ENCODE measurements around the gene HS6ST1.

HS6ST1 gene

GRCh38 chr2:128305555-128306080 is 13.1 kb downstream of the HS6ST1 start:
- Histone ChIP-seq H3K36me3 (ENCODE audit: insufficient read depth, low read length) (no peaks in the 10 kb centered on the region), H3K9ac (ENCODE audit: low read depth, low read length) (no peak overlapping the region), H3K4me1 (ENCODE audit: insufficient read depth, low read length) (peaks cover 14% of the 10 kb centered on the region), H3K9me3 (ENCODE audit: control insufficient read depth, insufficient read depth, low read length) (no peaks in the 10 kb centered on the region)

DNA sequence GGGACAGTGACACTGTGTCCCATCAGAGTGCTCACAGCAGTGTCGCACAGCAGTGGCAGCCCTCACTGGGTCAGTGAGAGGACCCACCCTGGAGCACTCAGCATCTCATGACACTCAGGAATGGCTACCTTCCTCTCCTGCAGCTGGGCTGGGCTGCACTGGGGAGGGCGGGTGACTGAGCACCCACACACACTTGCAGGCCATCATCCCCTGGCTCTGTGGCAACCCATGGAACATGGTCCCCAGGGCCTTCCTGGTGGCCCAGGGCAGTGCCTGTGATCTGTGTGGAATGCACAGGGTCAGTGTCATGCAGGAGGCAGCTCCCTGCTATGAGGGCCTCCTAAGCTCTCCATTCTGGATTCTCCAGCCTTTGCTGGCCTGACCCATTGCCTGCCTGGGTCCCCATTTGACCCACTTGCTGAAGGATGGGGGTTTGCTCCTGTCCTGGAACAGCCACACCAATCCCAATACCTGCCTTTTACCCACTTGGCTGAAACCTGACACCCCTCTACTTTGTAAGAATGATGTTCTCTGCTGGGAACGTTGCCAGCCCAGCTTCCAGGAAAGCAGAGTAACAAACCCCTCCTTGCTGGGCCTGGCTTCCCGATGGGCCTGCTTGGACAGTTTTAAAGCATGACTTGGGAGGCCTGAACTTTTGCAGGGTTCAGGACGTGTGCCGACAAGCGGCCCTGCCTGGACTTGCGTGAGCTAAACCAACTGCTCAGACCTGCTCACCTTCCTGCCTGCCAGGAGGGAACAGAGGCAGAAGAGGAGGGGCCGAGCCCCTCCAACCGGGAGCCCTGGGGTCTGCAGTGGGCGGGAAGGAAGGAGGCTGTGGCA is 13.7 kb downstream of the HS6ST1 start:
- H3K4me1 ChIP-seq (ENCODE audit: insufficient read depth, low read length): peaks cover 14% of the 10 kb centered on the region
- H3K9ac ChIP-seq (ENCODE audit: low read depth, low read length): no peak overlapping the region
- no peaks in the 10 kb centered on the region for H3K9me3 ChIP-seq (ENCODE audit: control insufficient read depth, insufficient read depth, low read length)
- H3K36me3 ChIP-seq (ENCODE audit: insufficient read depth, low read length): no peaks in the 10 kb centered on the region

GRCh38 chr2:128304330-128304714 is 14.3 kb downstream of the HS6ST1 start:
- Histone ChIP-seq H3K9ac (ENCODE audit: low read depth, low read length) (no peak overlapping the region), H3K4me1 (ENCODE audit: insufficient read depth, low read length) (peaks cover 14% of the 10 kb centered on the region), H3K36me3 (ENCODE audit: insufficient read depth, low read length) (no peaks in the 10 kb centered on the region), H3K9me3 (ENCODE audit: control insufficient read depth, insufficient read depth, low read length) (no peaks in the 10 kb centered on the region)

DNA sequence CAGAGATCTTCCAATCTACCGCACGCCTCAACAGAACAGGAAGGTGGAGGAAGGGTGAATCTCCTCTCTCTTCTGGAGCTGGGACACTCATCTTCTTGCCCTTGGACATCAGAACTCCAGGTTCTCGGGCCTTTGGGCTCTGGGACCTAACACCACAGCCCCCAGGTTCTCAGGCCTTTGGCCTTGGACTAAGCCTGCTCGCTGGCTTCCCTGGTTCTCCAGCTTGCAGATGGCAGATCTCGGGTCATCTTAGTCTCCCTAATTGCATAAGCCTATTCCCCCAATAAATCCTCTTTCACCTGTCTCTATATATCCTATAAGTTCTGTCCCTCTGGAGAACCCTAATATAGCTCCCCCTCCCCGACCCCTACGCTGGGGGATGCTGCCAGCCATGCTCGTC is 14.8 kb downstream of the HS6ST1 start:
- H3K9ac ChIP-seq (ENCODE audit: low read depth, low read length): no peak overlapping the region
- H3K4me1 ChIP-seq (ENCODE audit: insufficient read depth, low read length): peaks cover 14% of the 10 kb centered on the region
- no peaks in the 10 kb centered on the region for H3K9me3 ChIP-seq (ENCODE audit: control insufficient read depth, insufficient read depth, low read length)
- H3K36me3 ChIP-seq (ENCODE audit: insufficient read depth, low read length): no peaks in the 10 kb centered on the region

DNA sequence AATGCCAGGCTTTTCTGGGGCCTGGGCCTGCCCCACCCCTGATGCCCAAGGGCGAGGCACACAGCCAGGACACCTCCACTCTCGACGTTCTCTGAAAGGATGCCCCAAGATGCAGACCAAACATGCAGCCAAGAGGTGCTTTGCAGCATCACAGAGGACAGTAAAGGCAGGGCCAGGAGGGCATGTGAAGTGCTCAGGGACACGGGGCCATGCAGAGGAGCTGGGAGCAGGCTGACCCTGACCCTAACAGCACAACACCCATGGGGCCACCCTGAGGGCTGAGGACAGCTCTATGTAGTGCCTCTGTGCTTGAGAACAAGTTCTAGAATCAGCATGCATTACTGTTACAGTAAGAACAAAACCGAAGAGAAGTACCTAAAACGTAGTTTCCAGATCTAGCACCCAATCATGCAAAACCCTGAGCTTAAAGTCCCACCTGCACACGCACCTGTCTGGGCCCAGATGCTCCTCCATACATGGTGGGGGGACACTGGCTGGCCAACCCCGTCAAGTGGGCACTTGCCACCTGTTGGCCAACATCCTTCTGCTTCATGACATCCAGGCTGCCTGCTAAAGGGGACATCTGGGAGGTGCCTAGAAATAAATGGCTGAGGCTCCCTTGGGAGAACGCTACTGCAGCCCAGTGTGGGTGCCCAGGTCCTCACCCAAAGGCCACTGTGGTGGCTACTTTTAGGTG is 15.4 kb downstream of the HS6ST1 start:
- Histone ChIP-seq H3K9ac (ENCODE audit: low read depth, low read length) (no peak overlapping the region), H3K9me3 (ENCODE audit: control insufficient read depth, insufficient read depth, low read length) (no peaks in the 10 kb centered on the region), H3K36me3 (ENCODE audit: insufficient read depth, low read length) (no peaks in the 10 kb centered on the region), H3K4me1 (ENCODE audit: insufficient read depth, low read length) (peaks cover 14% of the 10 kb centered on the region)

DNA sequence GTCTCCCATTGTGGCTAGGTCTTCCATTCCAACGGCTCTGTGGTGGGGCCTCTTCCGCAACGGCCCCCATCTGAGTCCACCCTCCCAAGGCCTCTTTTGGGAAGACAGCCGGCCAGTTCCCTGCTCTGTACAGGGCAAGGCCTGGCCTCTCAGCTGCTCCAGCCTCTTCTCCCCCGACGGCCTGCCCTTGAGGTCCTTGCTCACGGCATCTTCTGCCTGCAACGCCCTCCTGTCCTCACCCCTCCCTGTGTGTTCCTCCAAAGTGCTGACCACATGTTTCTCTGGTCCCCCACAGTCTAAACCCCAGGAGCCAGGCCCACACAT is 16.0 kb downstream of the HS6ST1 start:
- Histone ChIP-seq H3K36me3 (ENCODE audit: insufficient read depth, low read length) (no peaks in the 10 kb centered on the region), H3K9me3 (ENCODE audit: control insufficient read depth, insufficient read depth, low read length) (no peaks in the 10 kb centered on the region), H3K4me1 (ENCODE audit: insufficient read depth, low read length) (peaks cover 14% of the 10 kb centered on the region), H3K9ac (ENCODE audit: low read depth, low read length) (no peak overlapping the region)

DNA sequence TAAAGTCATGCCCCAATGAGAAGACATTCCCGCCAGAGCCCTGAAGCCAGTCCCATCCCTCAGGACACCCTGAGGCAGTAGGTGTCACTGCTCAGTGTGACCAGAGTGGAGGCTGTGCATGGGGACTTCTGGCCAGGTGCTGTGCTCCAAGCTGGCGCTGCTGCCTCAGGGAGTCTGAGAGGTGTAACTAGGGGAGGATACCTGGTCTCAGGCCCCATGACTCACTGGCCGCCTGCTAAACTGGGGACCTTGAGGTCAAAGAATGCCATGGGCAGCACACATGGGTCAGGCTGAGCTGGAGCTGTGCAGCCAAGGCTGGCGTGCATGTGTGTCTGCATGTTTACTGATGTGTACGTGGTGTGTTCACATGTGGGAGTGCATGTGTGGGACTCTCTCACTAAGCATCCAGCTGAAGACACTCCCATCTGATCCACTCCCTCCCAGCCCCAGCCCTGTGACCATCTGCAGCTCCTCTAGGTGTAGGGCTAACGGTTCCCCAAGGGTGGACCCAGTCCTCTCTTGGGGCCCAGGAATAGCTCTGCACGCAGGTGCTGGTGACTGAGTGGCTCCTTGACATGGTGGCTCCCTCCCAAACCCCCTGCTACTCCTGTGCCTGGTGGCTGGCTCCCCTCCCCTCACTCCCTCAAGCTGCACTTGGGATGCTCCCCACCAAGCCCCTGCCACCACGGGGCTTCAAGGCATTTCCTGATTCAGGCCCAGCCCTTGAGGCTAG is 16.5 kb downstream of the HS6ST1 start:
- no peaks in the 10 kb centered on the region for H3K36me3 ChIP-seq (ENCODE audit: insufficient read depth, low read length)

DNA sequence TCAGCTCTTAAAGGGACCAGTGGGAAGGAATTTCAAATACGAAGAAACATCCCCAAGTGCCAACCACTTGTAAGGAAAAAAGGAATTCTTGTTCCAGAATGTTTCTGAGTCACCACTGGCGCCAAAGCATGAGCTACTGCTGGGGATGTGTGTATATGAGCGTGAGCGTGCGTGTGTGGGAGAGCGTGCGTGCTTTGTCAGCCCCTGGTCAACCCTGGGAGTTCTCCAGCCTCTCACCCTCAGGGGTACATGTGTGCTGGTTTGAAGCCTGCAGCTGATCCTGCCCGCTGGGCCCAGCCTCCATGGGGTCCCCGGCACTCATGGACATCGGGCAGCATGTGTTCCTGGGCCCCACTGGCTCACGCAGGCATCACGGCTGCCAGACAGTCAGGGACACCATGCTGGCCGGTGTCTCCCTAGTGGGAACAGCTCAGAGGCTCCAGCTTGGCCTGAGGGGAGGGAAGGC is 17.1 kb downstream of the HS6ST1 start:
- H3K9me3 ChIP-seq (ENCODE audit: control insufficient read depth, insufficient read depth, low read length): no peaks in the 10 kb centered on the region
- peaks cover 14% of the 10 kb centered on the region for H3K4me1 ChIP-seq (ENCODE audit: insufficient read depth, low read length)
- H3K9ac ChIP-seq (ENCODE audit: low read depth, low read length): no peak overlapping the region
- H3K36me3 ChIP-seq (ENCODE audit: insufficient read depth, low read length): no peaks in the 10 kb centered on the region

More for the DNA sequence above, 16.5 kb downstream of the HS6ST1 start:
- H3K4me1 ChIP-seq (ENCODE audit: insufficient read depth, low read length): peaks cover 14% of the 10 kb centered on the region
- no peak overlapping the region for H3K9ac ChIP-seq (ENCODE audit: low read depth, low read length)
- no peaks in the 10 kb centered on the region for H3K9me3 ChIP-seq (ENCODE audit: control insufficient read depth, insufficient read depth, low read length)

DNA sequence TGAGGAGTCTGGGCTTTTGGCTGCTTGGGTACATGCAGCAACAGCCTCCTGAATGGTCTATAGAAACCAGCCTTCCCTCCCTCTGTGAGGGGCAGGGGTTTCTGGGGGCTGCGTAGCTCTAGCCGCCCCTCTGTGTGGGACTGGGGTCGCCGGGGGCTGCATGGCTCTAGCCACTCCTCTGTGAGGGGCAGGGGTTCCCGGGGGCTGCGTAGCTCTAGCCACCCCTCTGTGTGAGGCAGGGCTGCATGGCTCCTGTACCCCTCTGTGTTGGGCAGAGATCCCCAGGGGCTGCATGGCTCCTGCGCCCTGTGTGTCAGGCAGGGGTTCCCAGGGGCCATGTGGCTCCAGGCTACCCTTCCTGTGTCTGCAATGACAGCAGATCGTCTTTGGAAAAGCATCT is 17.6 kb downstream of the HS6ST1 start:
- Histone ChIP-seq H3K9me3 (ENCODE audit: control insufficient read depth, insufficient read depth, low read length) (no peaks in the 10 kb centered on the region), H3K4me1 (ENCODE audit: insufficient read depth, low read length) (peaks cover 11% of the 10 kb centered on the region), H3K9ac (ENCODE audit: low read depth, low read length) (no peak overlapping the region), H3K36me3 (ENCODE audit: insufficient read depth, low read length) (no peaks in the 10 kb centered on the region)

- Histone ChIP-seq H3K36me3 (ENCODE audit: insufficient read depth, low read length) (no peaks in the 10 kb centered on the region), H3K9me3 (ENCODE audit: control insufficient read depth, insufficient read depth, low read length) (no peaks in the 10 kb centered on the region), H3K9ac (ENCODE audit: low read depth, low read length) (no peak overlapping the region), H3K4me1 (ENCODE audit: insufficient read depth, low read length) (peaks cover 5% of the 10 kb centered on the region)
Measured at GRCh38 chr2:128300151-128301020, 18.3 kb downstream of the HS6ST1 start.

DNA sequence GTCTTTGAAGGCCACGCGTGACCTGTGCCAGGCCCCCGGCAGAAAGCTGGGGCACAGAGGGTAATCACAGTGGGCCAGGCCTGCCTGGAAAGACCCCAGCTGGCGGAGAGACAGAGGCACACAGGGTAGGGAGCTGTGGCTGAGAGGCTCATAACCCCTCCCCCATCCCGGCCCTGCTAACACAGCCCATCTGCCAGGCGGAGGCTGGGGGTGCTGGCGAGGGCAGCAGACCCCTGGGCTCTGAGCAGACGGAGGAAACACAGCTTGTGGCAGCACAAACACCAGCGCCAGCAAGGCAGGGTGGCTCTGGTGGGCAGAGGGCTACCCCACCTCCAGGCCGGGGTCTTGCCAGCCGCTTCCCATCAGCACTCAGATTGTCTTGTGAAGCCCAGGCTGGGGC is 19.0 kb downstream of the HS6ST1 start:
- no peaks in the 10 kb centered on the region for H3K36me3 ChIP-seq (ENCODE audit: insufficient read depth, low read length)
- H3K9ac ChIP-seq (ENCODE audit: low read depth, low read length): no peak overlapping the region

GRCh38 chr2:128298846-128299507 is 19.7 kb downstream of the HS6ST1 start:
- H3K9me3 ChIP-seq (ENCODE audit: control insufficient read depth, insufficient read depth, low read length): no peaks in the 10 kb centered on the region
- H3K9ac ChIP-seq (ENCODE audit: low read depth, low read length): no peak overlapping the region
- no peaks in the 10 kb centered on the region; the same call in 1 of the 2 replicates for H3K4me1 ChIP-seq (ENCODE audit: insufficient read depth, low read length)
- no peaks in the 10 kb centered on the region for H3K36me3 ChIP-seq (ENCODE audit: insufficient read depth, low read length)

More for the DNA sequence above, 19.0 kb downstream of the HS6ST1 start:
- H3K4me1 ChIP-seq (ENCODE audit: insufficient read depth, low read length): no peaks in the 10 kb centered on the region; the same call in 1 of the 2 replicates
- H3K9me3 ChIP-seq (ENCODE audit: control insufficient read depth, insufficient read depth, low read length): no peaks in the 10 kb centered on the region

DNA sequence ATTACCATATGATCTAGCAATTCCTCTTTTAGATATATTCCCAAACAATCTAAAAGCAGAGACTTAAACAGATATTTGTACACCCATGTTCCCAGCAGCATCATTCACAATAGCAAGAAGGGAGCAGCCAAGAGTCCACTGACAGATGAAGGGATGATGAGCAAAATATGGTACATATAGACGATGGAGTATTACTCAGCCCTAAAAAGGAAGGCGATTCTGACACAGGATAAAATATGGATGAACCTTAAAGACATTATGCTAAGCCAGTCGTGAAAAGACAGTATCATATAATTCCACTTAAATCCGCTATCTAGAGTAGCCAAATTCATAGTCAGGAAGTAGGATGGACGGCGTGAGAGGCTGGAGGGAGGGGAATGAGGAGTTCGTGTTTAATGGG is 20.4 kb downstream of the HS6ST1 start:
- Histone ChIP-seq H3K36me3 (ENCODE audit: insufficient read depth, low read length) (no peaks in the 10 kb centered on the region), H3K9ac (ENCODE audit: low read depth, low read length) (no peak overlapping the region), H3K4me1 (ENCODE audit: insufficient read depth, low read length) (peaks cover 5% of the 10 kb centered on the region; the same call in 1 of the 2 replicates), H3K9me3 (ENCODE audit: control insufficient read depth, insufficient read depth, low read length) (no peaks in the 10 kb centered on the region)
